MCF 10A (cell line): Measurements from ENCODE around the gene BARX1. TPM values are rescaled to one million over a fixed set of nuclear protein-coding genes. Genes with fewer than 3 reads are reported as not detected.

ENCODE experiments used
- BruUV-seq: library from RNA; stranded (reverse); fragments of 400-500 nt; replicated peaks from 2 replicates; lab custom pipeline; 2021; lab: Mats Ljungman, UMichigan
- CTCF ChIA-PET: fragments of 300-600 bp; sonication (Branson Sonifier 250); formaldehyde crosslinking; extraction: SDS; loops from one replicate; lab custom pipeline; 2021; ENCODE audit warnings: antibody characterized with exemption, inconsistent platforms; lab: Yijun Ruan, JAX
- POLR2A ChIA-PET: fragments of 300-600, 350-650 bp; sonication (Branson Sonifier 250); formaldehyde crosslinking; extraction: SDS; loops from one replicate; lab custom pipeline; 2020; ENCODE audit warnings: antibody characterized with exemption, inconsistent platforms; lab: Yijun Ruan, JAX
- DNase-seq: peaks from one replicate; pipeline ENCODE4 v3.0.0-alpha.2; 2018; ENCODE audit not compliant: unreplicated experiment
- H3K27ac Mint-ChIP-seq: one replicate; pipeline ENCODE4 v1.8.0; 2022; ENCODE audit warnings: mild to moderate bottlenecking, low read depth, mixed read lengths; ENCODE audit not compliant: unreplicated experiment
- H3K27me3 Mint-ChIP-seq: one replicate; pipeline ENCODE4 v1.8.0; 2022; ENCODE audit warnings: mixed read lengths; ENCODE audit not compliant: insufficient read depth, unreplicated experiment
- H3K36me3 Mint-ChIP-seq: one replicate; pipeline ENCODE4 v1.8.0; 2022; ENCODE audit warnings: mild to moderate bottlenecking, moderate library complexity, mixed read lengths; ENCODE audit not compliant: insufficient read depth, unreplicated experiment
- H3K4me1 Mint-ChIP-seq: one replicate; pipeline ENCODE4 v1.8.0; 2022; ENCODE audit warnings: mixed read lengths; ENCODE audit not compliant: insufficient read depth, unreplicated experiment
- H3K4me3 Mint-ChIP-seq: one replicate; pipeline ENCODE4 v1.8.0; 2022; ENCODE audit warnings: mild to moderate bottlenecking, moderate library complexity, mixed read lengths; ENCODE audit not compliant: unreplicated experiment
- H3K9me3 Mint-ChIP-seq: one replicate; pipeline ENCODE4 v1.8.0; 2022; ENCODE audit warnings: mixed read lengths; ENCODE audit not compliant: unreplicated experiment
- CTCF ChIP-seq: fragments of 200-600 bp; IDR thresholded peaks from one replicate; pipeline ENCODE4 v1.8.0; 2022; ENCODE audit warnings: antibody characterized with exemption, mild to moderate bottlenecking; ENCODE audit not compliant: unreplicated experiment
- intact Hi-C: fragments of 100-400 bp; cut with micrococcal nuclease; formaldehyde crosslinking; loops from 2 replicates; pipeline ENCODE4 v1.14.1; 2022
- total RNA-seq: library from RNA; stranded (reverse); gene quantifications from 2 replicates; pipeline ENCODE4 v1.2.3, GENCODE V29; 2022

The BARX1 gene
- total RNA-seq, 1 experiment from 2014 or later: 0.23 TPM

- Mint-ChIP-seq H3K27me3 (peaks cover 12% of the 10 kb centered on the region), H3K4me3 (no peak overlapping the region), H3K27ac (no peak overlapping the region), H3K9me3 (no peaks in the 10 kb centered on the region), H3K36me3 (no peaks in the 10 kb centered on the region), H3K4me1 (no peaks in the 10 kb centered on the region)
- POLR2A ChIA-PET: no interaction called here
- BruUV-seq: no TSS peak
- DNase-seq: no peak
- TF ChIP-seq CTCF: no peak
- intact Hi-C loops: no loop called here
- CTCF ChIA-PET: no interaction called here
Measured at GRCh38 chr9:93922535-93922934, 32.6 kb downstream of the BARX1 start.

GRCh38 chr9:93920131-93920800 is 34.9 kb downstream of the BARX1 start:
- Mint-ChIP-seq H3K36me3 (no peaks in the 10 kb centered on the region), H3K27me3 (peaks cover 12% of the 10 kb centered on the region), H3K27ac (peak overlapping the region; percentile 7), H3K9me3 (no peaks in the 10 kb centered on the region), H3K4me3 (no peak overlapping the region), H3K4me1 (no peaks in the 10 kb centered on the region)
- TF ChIP-seq CTCF: no peak
- POLR2A ChIA-PET: no interaction called here
- intact Hi-C loops: no loop called here
- CTCF ChIA-PET: no interaction called here
- BruUV-seq: no TSS peak
- DNase-seq: no peak

GRCh38 chr9:93918061-93918460 is 37.1 kb downstream of the BARX1 start:
- no peak overlapping the region for H3K27ac Mint-ChIP-seq
- ChIA-PET CTCF (no interaction called here), POLR2A (no interaction called here)
- H3K36me3 Mint-ChIP-seq: no peaks in the 10 kb centered on the region
- BruUV-seq: no TSS peak
- intact Hi-C loops: no loop called here
- no peaks in the 10 kb centered on the region for H3K9me3 Mint-ChIP-seq
- TF ChIP-seq CTCF: no peak
- no peak overlapping the region for H3K4me3 Mint-ChIP-seq
- H3K4me1 Mint-ChIP-seq: no peaks in the 10 kb centered on the region
- DNase-seq: no peak
- peaks cover 12% of the 10 kb centered on the region for H3K27me3 Mint-ChIP-seq

GRCh38 chr9:93917121-93917853 is 37.9 kb downstream of the BARX1 start:
- Mint-ChIP-seq H3K36me3 (no peaks in the 10 kb centered on the region), H3K9me3 (no peaks in the 10 kb centered on the region), H3K4me3 (no peak overlapping the region), H3K4me1 (no peaks in the 10 kb centered on the region), H3K27ac (no peak overlapping the region), H3K27me3 (peaks cover 12% of the 10 kb centered on the region)
- no peak for TF ChIP-seq CTCF
- no peak for DNase-seq
- ChIA-PET POLR2A (interaction anchor here (0.6 kb wide), 1 partner anchor 1224 kb away, joined by 4 read pairs; no protein-coding TSS in a partner anchor), CTCF (interaction anchor here (0.7 to 0.8 kb wide), 2 partner anchors 96 to 97 kb away, joined by 3 read pairs; no protein-coding TSS in a partner anchor)
- intact Hi-C loops: no loop called here
- no TSS peak for BruUV-seq
